ENCODE data around the gene SRP54. TPM values are rescaled to one million over a fixed set of nuclear protein-coding genes. Genes with fewer than 3 reads are reported as not detected.

SRP54 gene
- total and polyA plus RNA-seq, 2 of the 13 experiments (the other 11 are each of a cell fraction or from before 2014, with no cell fraction given) = 42.2 to 207 TPM

GRCh38 chr14:34982421-34983147, at the start of gene SRP54 (continued):
- TF ChIP-seq HINFP (CRISPR knock-in tag; IDR thresholded peaks at IDR 0.05; ENCODE audit: low read depth) (peak; percentile 93), NFIB (CRISPR knock-in tag; IDR thresholded peaks at IDR 0.05; ENCODE audit: borderline replicate concordance) (0 out of 2 replicates have a peak, but pooled peaks have one; percentile 65), ARNT2 (CRISPR knock-in tag; IDR thresholded peaks at IDR 0.05; ENCODE audit: low read depth) (peak; percentile 98), ZNF275 (CRISPR knock-in tag; IDR thresholded peaks at IDR 0.05; ENCODE audit: borderline replicate concordance) (peak; percentile 99), ZNF841 (CRISPR knock-in tag; IDR thresholded peaks at IDR 0.05; ENCODE audit: borderline replicate concordance) (no peak), YEATS2 (CRISPR knock-in tag; IDR thresholded peaks at IDR 0.05; ENCODE audit: borderline replicate concordance) (peak; percentile 98), EP300 (IDR thresholded peaks at IDR 0.05; ENCODE audit: low read depth in 2 of 2, low read length in 2 of 2) (no peak; a peak in 2 of 4 replicates), EP300 (CRISPR knock-in tag; IDR thresholded peaks at IDR 0.05; ENCODE audit: borderline replicate concordance) (peak; percentile 78), MTF2 (CRISPR knock-in tag; IDR thresholded peaks at IDR 0.05; ENCODE audit: borderline replicate concordance) (peak; percentile 98), ZNF550 (CRISPR knock-in tag; IDR thresholded peaks at IDR 0.05; ENCODE audit: borderline replicate concordance) (0 out of 2 replicates have a peak, but pooled peaks have one; percentile 9), DPF2 (CRISPR knock-in tag; IDR thresholded peaks at IDR 0.05; ENCODE audit: borderline replicate concordance, low read depth) (0 out of 2 replicates have a peak, but pooled peaks have one; percentile 4), ZBTB4 (CRISPR knock-in tag; IDR thresholded peaks at IDR 0.05; ENCODE audit: borderline replicate concordance) (peak; percentile 97; the same call in 1 of the 2 replicates), POLR2G (IDR thresholded peaks at IDR 0.05; ENCODE audit: low read depth, low read length) (peak; percentile 99), PCBP2 (optimal IDR thresholded peaks at IDR 0.05; ENCODE audit: low read depth, low read length, poor library complexity, severe bottlenecking) (peak; percentile 85), ZNF335 (CRISPR knock-in tag; IDR thresholded peaks at IDR 0.05) (peak; percentile 97), ZNF205 (CRISPR knock-in tag; IDR thresholded peaks at IDR 0.05) (peak; percentile 92), NAIF1 (CRISPR knock-in tag; IDR thresholded peaks at IDR 0.05; ENCODE audit: borderline replicate concordance) (peak; percentile 98), ZNF24 (IDR thresholded peaks at IDR 0.05) (no peak; the same call in 1 of the 2 replicates), ADNP (CRISPR knock-in tag; IDR thresholded peaks at IDR 0.05) (no peak), ZNF296 (CRISPR knock-in tag; conservative IDR thresholded peaks at IDR 0.05) (no peak), RXRB (CRISPR knock-in tag; IDR thresholded peaks at IDR 0.05; ENCODE audit: borderline replicate concordance) (peak; percentile 75), ZNF446 (CRISPR knock-in tag; IDR thresholded peaks at IDR 0.05) (peak; percentile 89), ZNF253 (CRISPR knock-in tag; IDR thresholded peaks at IDR 0.05; ENCODE audit: borderline replicate concordance) (peak; percentile 92; the same call in 1 of the 2 replicates), KLF6 (CRISPR knock-in tag; IDR thresholded peaks at IDR 0.05) (peak; percentile 98)
